GM18909 (cell line): ENCODE measurements around the gene NDUFA1.
"Not testable (repeated sequence)": the region's sequence is repeated elsewhere in the genome, so short reads cannot be mapped to it uniquely, and the experiment has no call there.

Experiments used
- ATAC-seq: cut with Tn5 transposase; IDR thresholded peaks from one replicate; pipeline ENCODE4 v1.9.1; 2021; ENCODE audit warnings: mild to moderate bottlenecking; ENCODE audit not compliant: unreplicated experiment, poor library complexity

NDUFA1 gene

DNA sequence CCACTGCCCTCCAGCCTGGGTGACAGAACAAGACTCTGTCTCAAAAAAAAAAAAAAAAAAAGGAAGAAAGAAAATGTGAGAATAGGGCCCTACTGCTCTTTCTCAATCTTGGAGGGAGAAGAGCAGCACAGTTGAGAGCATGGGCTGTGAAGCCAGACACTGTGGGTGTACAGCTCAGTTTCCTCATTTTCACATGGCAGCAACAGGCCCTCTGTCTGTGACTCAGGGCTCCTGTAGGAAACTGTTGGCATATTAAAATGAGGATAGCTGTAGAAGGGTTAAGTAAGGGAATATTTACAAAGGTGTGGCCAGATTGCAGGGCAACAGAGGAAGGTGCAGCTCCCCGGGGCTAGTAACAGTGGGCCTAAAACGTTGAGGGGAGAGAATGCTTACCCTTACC lies 27.5 kb downstream of the NDUFA1 start:
- no peak for ATAC-seq

DNA sequence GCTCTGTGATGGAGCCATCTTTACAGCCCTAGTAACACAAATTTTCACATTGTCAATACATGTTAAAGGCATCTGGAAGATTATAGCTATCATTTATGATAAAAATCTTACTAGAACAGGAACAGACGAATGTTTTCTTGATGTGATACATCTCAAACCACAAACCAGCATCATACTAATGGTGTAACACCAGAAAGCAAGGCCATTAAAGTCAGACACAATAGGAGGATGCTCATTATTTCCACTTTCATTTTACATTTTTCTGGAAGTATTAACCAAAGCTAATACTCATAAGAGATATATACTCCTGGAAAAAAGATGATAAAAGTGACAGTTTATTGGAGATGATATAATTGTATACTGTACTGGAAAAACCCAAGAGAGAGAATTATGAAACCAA lies 29.3 kb downstream of the NDUFA1 start:
- ATAC-seq: no peak

DNA sequence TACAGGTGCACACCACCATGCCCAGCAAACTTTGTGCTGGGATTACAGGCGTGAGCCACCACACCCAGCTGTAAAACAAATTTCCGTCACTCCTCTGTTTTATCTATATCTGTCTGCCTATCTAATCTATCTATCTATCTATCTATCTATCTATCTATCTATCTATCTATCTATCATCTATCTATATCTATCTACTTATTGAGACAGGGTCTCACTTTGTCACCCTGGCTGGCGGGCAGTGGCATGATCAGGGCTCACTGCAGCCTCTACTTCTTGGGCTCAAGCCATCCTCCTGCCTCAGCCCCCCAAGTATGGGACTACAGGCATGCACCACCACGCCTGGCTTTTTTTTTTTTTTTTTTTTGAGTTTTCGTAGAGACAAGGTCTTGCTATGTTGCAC lies 44.7 kb downstream of the NDUFA1 start:
- no peak for ATAC-seq

GRCh38 chrX:119917877-119918276 lies 46.2 kb downstream of the NDUFA1 start:
- ATAC-seq: no peak

- ATAC-seq: no peak
Measured at GRCh38 chrX:119919835-119920585, 48.4 kb downstream of the NDUFA1 start.

- ATAC-seq: not testable (repeated sequence)
Measured at GRCh38 chrX:119922391-119922790, 50.8 kb downstream of the NDUFA1 start.
